PFSK-1 (cell line): ENCODE measurements around the gene GLRX5.

Source experiments
- FOXP2 ChIP-seq: optimal IDR thresholded peaks from 2 replicates; pipeline ENCODE3; 2011; ENCODE audit warnings: borderline replicate concordance, control low read depth, inconsistent platforms; ENCODE audit not compliant: insufficient read depth; ENCODE audit errors: extremely low read length, extremely low read depth
- POLR2AphosphoS5 ChIP-seq: IDR thresholded peaks from 2 replicates; pipeline ENCODE4 v1.6.1; 2012; ENCODE audit warnings: low read depth, mild to moderate bottlenecking, control low read depth, low read length, moderate library complexity
- REST ChIP-seq, 2 experiments: IDR thresholded peaks; 2 replicates each; pipeline versions ENCODE4 v1.6.1 to v1.8.0; 2011 to 2012; ENCODE audit warnings: low read depth in 2 of 2, low read length in 2 of 2, control low read depth in 1 of 2, inconsistent platforms in 1 of 2, mild to moderate bottlenecking in 1 of 2, moderate library complexity in 1 of 2; ENCODE audit not compliant: insufficient read depth in 1 of 2
- SIN3A ChIP-seq: IDR thresholded peaks from 2 replicates; pipeline ENCODE4 v1.6.1; 2012; ENCODE audit warnings: mild to moderate bottlenecking, low read length, moderate library complexity, borderline replicate concordance; ENCODE audit not compliant: insufficient read depth
- TAF1 ChIP-seq: IDR thresholded peaks from 2 replicates; pipeline ENCODE4 v1.6.1; 2012; ENCODE audit warnings: low read length, control low read depth, borderline replicate concordance; ENCODE audit not compliant: insufficient read depth

Gene GLRX5

DNA sequence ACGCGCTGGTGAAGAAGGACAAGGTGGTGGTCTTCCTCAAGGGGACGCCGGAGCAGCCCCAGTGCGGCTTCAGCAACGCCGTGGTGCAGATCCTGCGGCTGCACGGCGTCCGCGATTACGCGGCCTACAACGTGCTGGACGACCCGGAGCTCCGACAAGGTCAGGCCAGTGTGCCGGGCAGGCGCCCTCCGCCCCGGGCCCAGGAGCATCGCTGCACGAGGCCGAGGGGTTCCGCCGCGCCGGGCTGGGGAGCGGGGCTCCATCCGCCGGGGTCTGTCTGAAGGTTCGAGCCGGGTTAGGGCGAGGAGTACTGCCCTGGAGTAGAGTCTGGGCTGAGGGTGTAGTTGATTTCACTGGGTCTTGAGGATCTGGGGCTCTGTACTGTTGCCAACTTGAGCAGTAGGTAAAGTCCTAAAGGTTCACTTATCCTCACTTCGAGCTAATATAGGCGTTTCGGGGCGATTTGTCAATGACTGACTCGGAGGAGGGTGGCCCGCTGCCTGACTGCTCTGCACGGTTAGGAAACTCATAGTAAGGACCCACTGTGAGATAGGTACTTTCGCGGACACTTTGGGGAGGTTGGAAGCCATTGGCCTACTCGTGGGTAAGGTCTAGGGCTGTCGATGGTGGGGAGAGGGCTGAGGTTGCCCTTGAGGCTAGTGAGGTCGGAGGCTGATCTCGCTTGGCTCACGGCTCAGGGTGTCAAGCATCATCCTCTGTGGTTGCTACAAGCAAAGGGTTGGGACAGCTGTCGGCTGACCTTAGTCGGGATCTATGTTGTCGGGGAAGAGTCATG is 574 bp downstream of the GLRX5 start:
- TF ChIP-seq FOXP2: no peak
- TF ChIP-seq POLR2AphosphoS5: no peak
- TF ChIP-seq REST (IDR thresholded peaks at IDR 0.05; ENCODE audit: insufficient read depth in 1 of 2, low read depth in 2 of 2, low read length in 2 of 2): no peak
- TF ChIP-seq TAF1: no peak

- TF ChIP-seq FOXP2 (no peak), REST (IDR thresholded peaks at IDR 0.05; ENCODE audit: insufficient read depth in 1 of 2, low read depth in 2 of 2, low read length in 2 of 2) (no peak), SIN3A (no peak), TAF1 (no peak), POLR2AphosphoS5 (no peak)
These were observed 1.3 kb downstream of the GLRX5 start for GRCh38 chr14:95536036-95536593.

DNA sequence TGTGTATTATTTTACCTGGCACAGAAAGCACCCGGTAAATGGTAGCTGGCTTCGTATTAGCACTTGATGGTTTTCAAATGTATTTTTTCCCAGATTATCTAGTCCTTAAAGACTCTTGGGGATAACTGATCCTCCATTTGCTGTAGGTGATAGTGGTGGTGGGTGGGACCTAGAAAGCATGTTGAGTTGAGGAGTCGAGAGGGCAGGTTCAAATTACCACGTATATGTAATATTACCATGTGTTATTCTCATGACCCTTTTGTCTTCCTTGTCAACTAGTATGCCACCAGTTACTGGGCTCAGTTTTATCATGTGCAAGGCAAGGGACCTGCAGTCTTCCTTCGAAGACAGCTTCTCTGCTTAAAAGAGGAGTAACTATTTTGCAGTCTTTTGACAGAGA is 1.8 kb downstream of the GLRX5 start:
- TF ChIP-seq REST (IDR thresholded peaks at IDR 0.05; ENCODE audit: insufficient read depth in 1 of 2, low read depth in 2 of 2, low read length in 2 of 2) (no peak), FOXP2 (no peak), POLR2AphosphoS5 (no peak), TAF1 (no peak), SIN3A (no peak)

DNA sequence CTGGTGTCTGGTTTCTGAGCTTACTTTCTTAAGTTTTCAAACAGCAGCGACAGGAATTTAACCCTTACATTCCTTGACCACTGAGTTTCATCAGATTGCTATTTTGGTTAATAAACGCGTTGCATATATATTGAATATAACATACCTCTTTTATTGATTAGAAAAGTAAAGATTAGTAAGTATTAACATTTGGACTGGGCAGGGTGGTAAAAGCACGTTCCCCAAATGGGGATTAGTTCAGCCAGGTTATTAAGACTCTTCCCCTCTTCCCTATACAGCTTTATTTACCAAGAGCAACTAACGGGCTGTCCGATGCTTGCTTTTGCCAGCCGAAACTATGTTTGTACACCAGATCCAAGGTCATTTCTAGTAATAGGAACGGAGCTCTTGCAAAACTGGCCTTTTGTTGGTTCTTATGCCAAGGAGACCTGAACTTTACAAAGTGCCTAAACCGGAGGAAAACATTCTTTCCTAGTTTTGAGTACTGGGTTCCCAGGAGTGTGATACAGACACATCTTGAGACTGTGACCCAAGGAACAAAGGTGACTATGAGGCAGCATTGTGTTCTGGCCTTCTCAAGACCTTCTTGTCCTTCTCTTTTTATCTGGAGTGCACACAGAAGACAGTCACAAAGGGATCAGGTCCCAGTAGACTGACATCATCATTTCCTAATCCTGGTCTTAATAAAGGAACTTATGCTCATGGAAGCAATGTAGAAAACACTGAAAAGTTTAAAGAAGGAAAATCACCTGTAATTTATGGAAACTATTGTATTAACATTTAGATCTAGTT is 2.6 kb downstream of the GLRX5 start:
- TF ChIP-seq TAF1 (no peak), REST (IDR thresholded peaks at IDR 0.05; ENCODE audit: insufficient read depth in 1 of 2, low read depth in 2 of 2, low read length in 2 of 2) (no peak), POLR2AphosphoS5 (no peak), FOXP2 (no peak), SIN3A (no peak)
